DOHH2 (cell line): ENCODE measurements around the gene GALNTL6.

ENCODE experiments used
- CTCF ChIP-seq: fragments of 200-600 bp; sonication (generic); IDR thresholded peaks from one replicate; pipeline ENCODE4 v1.5.1; 2014; ENCODE audit warnings: antibody characterized with exemption, mild to moderate bottlenecking, low read depth, low read length; ENCODE audit not compliant: poor library complexity, severe bottlenecking
- EZH2phosphoT487 ChIP-seq: fragments of 200-600 bp; sonication (generic); IDR thresholded peaks from 2 replicates; pipeline ENCODE4 v1.6.1; 2017; ENCODE audit warnings: borderline replicate concordance, mild to moderate bottlenecking, antibody characterized with exemption, low read length, moderate library complexity, mixed read lengths

- TF ChIP-seq CTCF, result no peak
- no peak for TF ChIP-seq EZH2phosphoT487
Observed at GRCh38 chr4:172096786-172097185, 283.6 kb downstream of the GALNTL6 start.
